K562 (cell line): ENCODE measurements around the gene CLTA. TPM values are rescaled to one million over a fixed set of nuclear protein-coding genes. Genes with fewer than 3 reads are reported as not detected.

Experiments used
- ATAC-seq: fragments of 200-7000 bp; cut with Tn5 transposase; 3 replicates; pipeline ENCODE4 v1.9.1; 2020; ENCODE audit warnings: moderate library complexity
- BruUV-seq: library from RNA; stranded (reverse); fragments of 400-500 nt; replicated peaks from 2 replicates; lab custom pipeline; 2021; lab: Mats Ljungman, UMichigan
- CTCF ChIA-PET: fragments of 300-600 bp; formaldehyde crosslinking; extraction: SDS; loops from one replicate; lab custom pipeline; 2021; ENCODE audit warnings: low intra/inter-chr PET ratio; lab: Yijun Ruan, JAX
- POLR2A ChIA-PET: fragments of 300-600, 350-650 bp; sonication (Branson Sonifier 250); formaldehyde crosslinking; extraction: SDS; loops from one replicate; lab custom pipeline; 2021; ENCODE audit warnings: antibody characterized with exemption, inconsistent platforms; lab: Yijun Ruan, JAX
- DNase-seq, 4 experiments: peaks; one replicate each; pipeline versions ENCODE4 v3.0.0 to v3.0.0-alpha.2; 2011 to 2018; ENCODE audit warnings: low spot score in 3 of 4, mixed read lengths in 3 of 4; ENCODE audit errors: extremely low read depth in 1 of 4
- FAIRE-seq: peaks from 2 replicates; lab custom pipeline; 2011; peaks lifted over from hg19 to GRCh38; lab: Jason Lieb, UNC
- H2AFZ ChIP-seq: 2 replicates; pipeline ENCODE4 v1.6.0; 2011; ENCODE audit warnings: low read depth, low read length, control low read depth, inconsistent platforms
- H3K27ac ChIP-seq: fragments of 200-600 bp; 3 replicates; pipeline ENCODE4 v1.8.0; 2011; ENCODE audit warnings: low read depth, mild to moderate bottlenecking, control low read depth, inconsistent platforms, low read length, moderate library complexity, mixed read lengths; ENCODE audit errors: extremely low read depth
- H3K27me3 ChIP-seq, 2 experiments: fragments of 300-600 bp in 1 of 2; 2 replicates in 1 of 2; 3 replicates in 1 of 2; pipeline versions ENCODE4 v1.6.0 to v1.8.0; 2011; ENCODE audit warnings: inconsistent platforms in 2 of 2, low read length in 2 of 2, mild to moderate bottlenecking in 1 of 2, mixed read lengths in 1 of 2, moderate library complexity in 1 of 2; ENCODE audit not compliant: control insufficient read depth in 2 of 2, insufficient read depth in 2 of 2
- H3K36me3 ChIP-seq: fragments of 300-600 bp; 3 replicates; pipeline ENCODE4 v1.8.0; 2011; ENCODE audit warnings: mild to moderate bottlenecking, low read length, inconsistent platforms; ENCODE audit not compliant: control insufficient read depth, insufficient read depth
- H3K4me1 ChIP-seq, 2 experiments: fragments of 200-600 bp in 1 of 2; replicated peaks in 1 of 2; 2 replicates in 1 of 2; 3 replicates in 1 of 2; pipeline versions ENCODE4 v1.5.1 to v1.8.0; 2011; ENCODE audit warnings: inconsistent platforms in 2 of 2, low read length in 2 of 2, mild to moderate bottlenecking in 1 of 2, mixed read lengths in 1 of 2, moderate library complexity in 1 of 2; ENCODE audit not compliant: control insufficient read depth in 2 of 2, insufficient read depth in 2 of 2
- H3K4me2 ChIP-seq: 2 replicates; pipeline ENCODE4 v1.6.1; 2011; ENCODE audit warnings: low read length, control low read depth, inconsistent platforms, mixed read lengths; ENCODE audit not compliant: insufficient read depth
- H3K4me3 ChIP-seq: fragments of 200-600 bp; sonication (generic), shearing (Covaris generic); 2 replicates; pipeline ENCODE4 v1.5.1; 2016; ENCODE audit warnings: control low read depth, inconsistent platforms
- H3K79me2 ChIP-seq: fragments of 200-600 bp; 3 replicates; pipeline ENCODE4 v1.8.0; 2011; ENCODE audit warnings: low read length, inconsistent platforms; ENCODE audit not compliant: control insufficient read depth, insufficient read depth
- H3K9ac ChIP-seq, 2 experiments: 2 replicates each; pipeline versions ENCODE4 v1.6.0 to v1.6.1; 2011; ENCODE audit warnings: low read depth in 2 of 2, low read length in 2 of 2, control low read depth in 1 of 2, inconsistent platforms in 1 of 2, mild to moderate bottlenecking in 1 of 2, mixed read lengths in 1 of 2; ENCODE audit not compliant: insufficient read depth in 1 of 2
- H3K9me1 ChIP-seq: one replicate; pipeline ENCODE4 v1.6.0; 2011; ENCODE audit warnings: inconsistent platforms, mild to moderate bottlenecking, low read length, moderate library complexity; ENCODE audit not compliant: control insufficient read depth, insufficient read depth
- H3K9me3 ChIP-seq: replicated peaks from 2 replicates; pipeline ENCODE4 v1.5.1; 2011; ENCODE audit warnings: low read depth, low read length, inconsistent platforms; ENCODE audit not compliant: control insufficient read depth, insufficient read depth
- H4K20me1 ChIP-seq: replicated peaks from 2 replicates; pipeline ENCODE4 v1.6.1; 2011; ENCODE audit warnings: low read length, inconsistent platforms, mixed read lengths; ENCODE audit not compliant: control insufficient read depth, insufficient read depth
- AFF1 ChIP-seq, 2 experiments: fragments of 450-650 bp; IDR thresholded peaks; 2 replicates each; pipeline ENCODE4 v1.6.1; 2018; ENCODE audit warnings: mild to moderate bottlenecking in 2 of 2, low read depth in 1 of 2; ENCODE audit not compliant: partially characterized antibody in 2 of 2
- BCOR ChIP-seq: fragments of 450-650 bp; IDR thresholded peaks from 2 replicates; pipeline ENCODE4 v1.6.1; 2016
- BHLHE40 ChIP-seq: IDR thresholded peaks from 2 replicates; pipeline ENCODE4 v1.6.1; 2011; ENCODE audit warnings: low read length, improper control_type of control experiment
- RBM25 ChIP-seq: fragments of 200-400 bp; formaldehyde crosslinking; IDR thresholded peaks from 2 replicates; pipeline ENCODE4 v1.6.1; 2018; ENCODE audit warnings: low read length, low read depth, moderate library complexity; ENCODE audit not compliant: severe bottlenecking
- SMARCA5 ChIP-seq: fragments of 450-650 bp; IDR thresholded peaks from 2 replicates; pipeline ENCODE4 v1.6.1; 2016
- SUPT5H ChIP-seq: fragments of 450-650 bp; IDR thresholded peaks from 2 replicates; pipeline ENCODE4 v1.6.1; 2016
- YY1 ChIP-seq, 3 experiments: IDR thresholded peaks; 2 replicates each; pipeline ENCODE4 v1.6.1; 2011; ENCODE audit warnings: low read length in 2 of 3, mild to moderate bottlenecking in 2 of 3, moderate library complexity in 2 of 3, borderline replicate concordance in 1 of 3, control low read depth in 1 of 3, low read depth in 1 of 3; ENCODE audit not compliant: insufficient read depth in 3 of 3, insufficient replicate concordance in 2 of 3, control insufficient read depth in 1 of 3, insufficient read length in 1 of 3; ENCODE audit errors: extremely low read depth in 1 of 3
- ZFP36 ChIP-seq: fragments of 150-350 bp; IDR thresholded peaks from 2 replicates; pipeline ENCODE4 v1.6.1; 2018; ENCODE audit warnings: low read length, low read depth; ENCODE audit not compliant: partially characterized antibody
- ZNF436 ChIP-seq: fragments of 250-450, 450-650 bp; sonication (Bioruptor Pico); formaldehyde crosslinking; IDR thresholded peaks from 2 replicates; pipeline ENCODE4 v1.7.0; 2020; ENCODE audit warnings: mild to moderate bottlenecking
- WGBS: fragments of 100-300 bp; shearing (Covaris generic); methylation state at CpG from one replicate; pipeline ENCODE4 v1.1.6; 2016; ENCODE audit warnings: low coverage, mixed read lengths; ENCODE audit not compliant: insufficient coverage; ENCODE audit errors: missing lambda C conversion rate; 5-methylcytosine and 5-hydroxymethylcytosine counted together
- in situ Hi-C: fragments of 300-500 bp; cut with MboI; formaldehyde crosslinking; loops from 4 replicates; pipeline ENCODE4 v1.15.0; 2018; ENCODE audit warnings: inconsistent platforms, mixed read lengths
- intact Hi-C: fragments of 100-400 bp; cut with micrococcal nuclease; formaldehyde crosslinking; loops from 2 replicates; pipeline ENCODE4 v1.14.2; 2022
- polyA plus RNA-seq, 8 experiments: library from polyadenylated mRNA; depleted of rRNA in 4 of 8; stranded (reverse) in 5 of 8; unstranded in 3 of 8; fragments of >200 nt; fragmentation: Nextera tagmentation in 2 of 8; fragmentation: Illumina TruSeq in 1 of 8; extraction: Ambion mirVana in 2 of 8; extraction: Trizol in 1 of 8; gene quantifications; 2 replicates each; pipeline versions ENCODE4 v1.2.1 to v1.2.3, GENCODE V29; 2011 to 2014; ENCODE audit warnings: inconsistent platforms in 1 of 8, missing spikeins in 1 of 8
- total RNA-seq, 7 experiments: library from RNA; depleted of rRNA in 6 of 7; stranded (reverse); fragments of >200 nt in 6 of 7; fragmentation: Illumina TruSeq in 2 of 7; extraction: Trizol in 2 of 7; gene quantifications; 2 replicates each; pipeline versions ENCODE4 v1.2.1 to v1.2.3, GENCODE V29; 2011 to 2021; ENCODE audit warnings: low replicate concordance in 1 of 7
- TF ChIP-seq, protein P1 (sequence below): fragments of 450-650 bp; formaldehyde crosslinking; IDR thresholded peaks from 2 replicates; pipeline ENCODE4 v1.4.0; 2020; ENCODE audit warnings: mild to moderate bottlenecking, moderate library complexity
- TF ChIP-seq, protein P2 (sequence below): sonication (generic); formaldehyde crosslinking; IDR thresholded peaks from 2 replicates; pipeline ENCODE4 v1.9.0; 2022; ENCODE audit warnings: mild to moderate bottlenecking, missing genetic modification reagents

Gene CLTA
- total and polyA plus RNA-seq, 9 of the 15 experiments (the other 6 are each of a cell fraction or from before 2014, with no cell fraction given): 37.8 to 219 (median 144) TPM

DNA sequence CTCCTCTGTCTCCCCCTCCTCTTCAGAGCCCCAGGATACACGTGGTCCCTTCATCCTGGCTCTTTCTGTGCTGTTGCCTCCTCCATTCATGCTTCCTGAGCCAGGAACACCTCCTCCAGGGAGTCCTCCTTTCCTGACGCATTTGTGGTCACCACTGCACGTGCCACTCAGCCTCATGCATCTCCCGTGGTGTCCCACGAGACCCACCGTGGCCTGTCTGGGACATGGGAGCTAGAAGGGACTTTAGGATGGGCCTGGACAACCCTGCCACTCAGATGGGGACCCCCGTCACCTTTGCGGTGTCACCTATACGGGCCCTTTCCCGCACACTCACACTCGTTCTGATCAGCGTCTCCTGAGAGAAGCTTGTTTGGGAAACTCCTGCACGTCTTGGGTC lies 47.5 kb upstream of the CLTA start:
- Histone ChIP-seq H3K27me3 (no peaks in the 10 kb centered on the region), H3K79me2 (peaks cover 3% of the 10 kb centered on the region; the same call in 1 of the 3 replicates), H3K36me3 (no peaks in the 10 kb centered on the region), H3K4me1 (peaks cover 35 to 43% of the 10 kb centered on the region in 2 experiments; a peak in 4 of 5 replicates), H4K20me1 (no peaks in the 10 kb centered on the region), H3K4me3 (no peak overlapping the region), H3K4me2 (peak overlapping the region; percentile 73), H3K9me3 (no peaks in the 10 kb centered on the region), H2AFZ (peak overlapping the region; percentile 66), H3K9ac (peak overlapping the region; percentile 33 to 62; a peak in 3 of 4 replicates), H3K27ac (peak overlapping the region; percentile 59), H3K9me1 (no peaks in the 10 kb centered on the region)
- ChIA-PET CTCF (no interaction called here), POLR2A (interaction anchor here (0.7 kb wide), 1 partner anchor 13 kb away, joined by 4 read pairs; no protein-coding TSS in a partner anchor)
- no peak for FAIRE-seq
- no TSS peak for BruUV-seq
- TF ChIP-seq AFF1 (IDR thresholded peaks at IDR 0.05; ENCODE audit: low read depth in 1 of 2, partially characterized antibody in 2 of 2): no peak
- peak; percentile 35 for TF ChIP-seq RBM25
- no peak for TF ChIP-seq YY1 (IDR thresholded peaks at IDR 0.05; ENCODE audit: borderline replicate concordance in 1 of 3, control insufficient read depth in 1 of 3, extremely low read depth in 1 of 3, insufficient read depth in 3 of 3, insufficient read length in 1 of 3, insufficient replicate concordance in 2 of 3, low read depth in 1 of 3, low read length in 2 of 3)
- TF ChIP-seq, protein P1, sequence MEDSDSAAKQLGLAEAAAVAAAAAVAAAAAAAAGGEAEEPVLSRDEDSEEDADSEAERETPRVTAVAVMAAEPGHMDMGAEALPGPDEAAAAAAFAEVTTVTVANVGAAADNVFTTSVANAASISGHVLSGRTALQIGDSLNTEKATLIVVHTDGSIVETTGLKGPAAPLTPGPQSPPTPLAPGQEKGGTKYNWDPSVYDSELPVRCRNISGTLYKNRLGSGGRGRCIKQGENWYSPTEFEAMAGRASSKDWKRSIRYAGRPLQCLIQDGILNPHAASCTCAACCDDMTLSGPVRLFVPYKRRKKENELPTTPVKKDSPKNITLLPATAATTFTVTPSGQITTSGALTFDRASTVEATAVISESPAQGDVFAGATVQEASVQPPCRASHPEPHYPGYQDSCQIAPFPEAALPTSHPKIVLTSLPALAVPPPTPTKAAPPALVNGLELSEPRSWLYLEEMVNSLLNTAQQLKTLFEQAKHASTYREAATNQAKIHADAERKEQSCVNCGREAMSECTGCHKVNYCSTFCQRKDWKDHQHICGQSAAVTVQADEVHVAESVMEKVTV (CRISPR knock-in tag): no peak
- peak; percentile 64; the same call in 1 of the 2 replicates for TF ChIP-seq SMARCA5
- TF ChIP-seq ZFP36: peak; percentile 94
- 0 out of 2 replicates have a peak, but pooled peaks have one; percentile 44 for TF ChIP-seq ZNF436 (CRISPR knock-in tag)
- peak; percentile 85 for TF ChIP-seq BCOR
- TF ChIP-seq SUPT5H: no peak
- TF ChIP-seq BHLHE40: peak; percentile 68
- TF ChIP-seq, protein P2, sequence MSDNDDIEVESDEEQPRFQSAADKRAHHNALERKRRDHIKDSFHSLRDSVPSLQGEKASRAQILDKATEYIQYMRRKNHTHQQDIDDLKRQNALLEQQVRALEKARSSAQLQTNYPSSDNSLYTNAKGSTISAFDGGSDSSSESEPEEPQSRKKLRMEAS (CRISPR knock-in tag): peak; percentile 14; the same call in 1 of the 2 replicates
- DNase-seq: no peak
- no peak; the same call in 2 of the 3 replicates for ATAC-seq
- in situ Hi-C loops: no loop called here
- WGBS: 56% methylated on average over 6 of the region's 13 CpGs
- intact Hi-C loops: no loop called here
